ENCODE measurements around the gene PTGER1.

PTGER1 gene

DNA sequence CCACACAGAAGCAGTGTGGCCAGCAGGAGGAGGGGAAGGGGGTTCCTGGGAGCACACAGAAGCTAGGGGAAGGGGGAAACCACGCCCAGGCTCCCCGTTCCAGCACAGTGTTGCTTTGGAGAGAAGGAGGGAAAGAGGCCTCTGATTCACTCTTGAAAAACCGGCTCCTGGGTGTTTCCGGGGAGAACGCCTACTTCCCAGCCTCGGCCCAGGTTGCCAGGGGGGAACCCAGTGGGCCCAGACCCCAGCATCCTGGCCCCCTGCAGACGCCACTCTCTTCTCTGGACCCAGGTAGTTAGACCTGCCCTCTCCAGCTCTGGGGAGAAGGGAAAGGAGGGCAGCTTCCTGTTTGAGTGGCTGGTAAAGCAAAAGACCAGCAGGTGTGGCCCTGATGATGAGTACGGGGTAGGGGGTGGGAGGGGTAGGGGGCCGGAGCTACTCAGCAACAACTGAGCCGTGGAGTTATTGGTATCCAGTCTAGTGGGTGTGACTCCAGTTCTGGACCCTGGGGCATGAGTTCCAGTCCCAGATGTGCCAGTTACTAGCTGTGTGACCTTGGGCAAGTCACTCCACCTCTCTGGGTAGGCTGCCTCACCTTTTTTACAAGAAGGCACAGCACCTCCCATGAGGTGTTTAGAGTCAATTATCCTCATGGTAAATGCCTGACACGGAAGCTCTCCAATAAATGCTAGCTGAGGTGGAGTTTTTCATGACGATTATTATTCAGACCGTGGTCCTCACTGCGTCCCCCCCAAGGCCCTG is 19.9 kb upstream of the PTGER1 start:
- Histone ChIP-seq H3K4me3 (ENCODE audit: low read length) (peak overlapping the region; percentile 65), H3K9me3 (ENCODE audit: control insufficient read depth, insufficient read depth, low read length) (no peaks in the 10 kb centered on the region), H3F3A (ENCODE audit: control insufficient read depth, insufficient read depth) (peaks cover 2% of the 10 kb centered on the region; the same call in 1 of the 2 replicates), H3K27me3 (ENCODE audit: control insufficient read depth, low read length) (0 out of 2 replicates have a peak, but pooled peaks cover 6% of the 10 kb centered on the region), H3K9me2 (replicated peaks; ENCODE audit: control insufficient read depth, low read length) (no peaks in the 10 kb centered on the region), H3K4me2 (ENCODE audit: low read length) (peak overlapping the region; percentile 65), H4K20me1 (ENCODE audit: control insufficient read depth, insufficient read depth, low read depth, low read length) (no peaks in the 10 kb centered on the region), H3K79me2 (ENCODE audit: control insufficient read depth, low read length) (no peaks in the 10 kb centered on the region), H3K4me1 (ENCODE audit: control insufficient read depth, low read length) (peaks cover 14% of the 10 kb centered on the region), H3K36me3 (ENCODE audit: control insufficient read depth, low read length) (no peaks in the 10 kb centered on the region), H3K27ac (ENCODE audit: low read depth, low read length) (no peak overlapping the region)
- TF ChIP-seq EZH2phosphoT487 (IDR thresholded peaks at IDR 0.05; ENCODE audit: borderline replicate concordance, low read length) = no peak
- TF ChIP-seq, protein P1, sequence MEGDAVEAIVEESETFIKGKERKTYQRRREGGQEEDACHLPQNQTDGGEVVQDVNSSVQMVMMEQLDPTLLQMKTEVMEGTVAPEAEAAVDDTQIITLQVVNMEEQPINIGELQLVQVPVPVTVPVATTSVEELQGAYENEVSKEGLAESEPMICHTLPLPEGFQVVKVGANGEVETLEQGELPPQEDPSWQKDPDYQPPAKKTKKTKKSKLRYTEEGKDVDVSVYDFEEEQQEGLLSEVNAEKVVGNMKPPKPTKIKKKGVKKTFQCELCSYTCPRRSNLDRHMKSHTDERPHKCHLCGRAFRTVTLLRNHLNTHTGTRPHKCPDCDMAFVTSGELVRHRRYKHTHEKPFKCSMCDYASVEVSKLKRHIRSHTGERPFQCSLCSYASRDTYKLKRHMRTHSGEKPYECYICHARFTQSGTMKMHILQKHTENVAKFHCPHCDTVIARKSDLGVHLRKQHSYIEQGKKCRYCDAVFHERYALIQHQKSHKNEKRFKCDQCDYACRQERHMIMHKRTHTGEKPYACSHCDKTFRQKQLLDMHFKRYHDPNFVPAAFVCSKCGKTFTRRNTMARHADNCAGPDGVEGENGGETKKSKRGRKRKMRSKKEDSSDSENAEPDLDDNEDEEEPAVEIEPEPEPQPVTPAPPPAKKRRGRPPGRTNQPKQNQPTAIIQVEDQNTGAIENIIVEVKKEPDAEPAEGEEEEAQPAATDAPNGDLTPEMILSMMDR (IDR thresholded peaks at IDR 0.05; ENCODE audit: low read depth, low read length, poor library complexity, severe bottlenecking) = no peak

GRCh38 chr19:14494411-14494810 is 19.3 kb upstream of the PTGER1 start:
- H3K9me2 ChIP-seq (replicated peaks; ENCODE audit: control insufficient read depth, low read length) = no peaks in the 10 kb centered on the region
- TF ChIP-seq, protein P1 (IDR thresholded peaks at IDR 0.05; ENCODE audit: low read depth, low read length, poor library complexity, severe bottlenecking) = no peak
- TF ChIP-seq EZH2phosphoT487 (IDR thresholded peaks at IDR 0.05; ENCODE audit: borderline replicate concordance, low read length) = no peak
- 0 out of 2 replicates have a peak, but pooled peaks cover 6% of the 10 kb centered on the region for H3K27me3 ChIP-seq (ENCODE audit: control insufficient read depth, low read length)
- no peaks in the 10 kb centered on the region for H3K36me3 ChIP-seq (ENCODE audit: control insufficient read depth, low read length)
- H3K4me2 ChIP-seq (ENCODE audit: low read length) = no peak overlapping the region
- no peak overlapping the region for H3K4me3 ChIP-seq (ENCODE audit: low read length)
- no peaks in the 10 kb centered on the region for H4K20me1 ChIP-seq (ENCODE audit: control insufficient read depth, insufficient read depth, low read depth, low read length)
- H3K79me2 ChIP-seq (ENCODE audit: control insufficient read depth, low read length) = no peaks in the 10 kb centered on the region
- H3K9me3 ChIP-seq (ENCODE audit: control insufficient read depth, insufficient read depth, low read length) = no peaks in the 10 kb centered on the region
- no peak overlapping the region for H3K27ac ChIP-seq (ENCODE audit: low read depth, low read length)
- H3K4me1 ChIP-seq (ENCODE audit: control insufficient read depth, low read length) = peaks cover 14% of the 10 kb centered on the region
- H3F3A ChIP-seq (ENCODE audit: control insufficient read depth, insufficient read depth) = peaks cover 2% of the 10 kb centered on the region; the same call in 1 of the 2 replicates

GRCh38 chr19:14492756-14493337 is 17.7 kb upstream of the PTGER1 start:
- H3K4me1 ChIP-seq (ENCODE audit: control insufficient read depth, low read length) = peaks cover 14% of the 10 kb centered on the region
- H3K27me3 ChIP-seq (ENCODE audit: control insufficient read depth, low read length) = 0 out of 2 replicates have a peak, but pooled peaks cover 4% of the 10 kb centered on the region
- no peaks in the 10 kb centered on the region for H3K9me3 ChIP-seq (ENCODE audit: control insufficient read depth, insufficient read depth, low read length)
- no peaks in the 10 kb centered on the region for H4K20me1 ChIP-seq (ENCODE audit: control insufficient read depth, insufficient read depth, low read depth, low read length)
- TF ChIP-seq EZH2phosphoT487 (IDR thresholded peaks at IDR 0.05; ENCODE audit: borderline replicate concordance, low read length) = no peak
- TF ChIP-seq, protein P1 (IDR thresholded peaks at IDR 0.05; ENCODE audit: low read depth, low read length, poor library complexity, severe bottlenecking) = no peak
- no peak overlapping the region for H3K4me2 ChIP-seq (ENCODE audit: low read length)
- no peaks in the 10 kb centered on the region for H3K79me2 ChIP-seq (ENCODE audit: control insufficient read depth, low read length)
- no peaks in the 10 kb centered on the region for H3K36me3 ChIP-seq (ENCODE audit: control insufficient read depth, low read length)
- no peaks in the 10 kb centered on the region for H3K9me2 ChIP-seq (replicated peaks; ENCODE audit: control insufficient read depth, low read length)
- no peak overlapping the region for H3K27ac ChIP-seq (ENCODE audit: low read depth, low read length)
- H3F3A ChIP-seq (ENCODE audit: control insufficient read depth, insufficient read depth) = peaks cover 2% of the 10 kb centered on the region; the same call in 1 of the 2 replicates
- no peak overlapping the region for H3K4me3 ChIP-seq (ENCODE audit: low read length)
